Gastroesophageal sphincter (tissue), 3 donors: Measurements from ENCODE around the gene CAMK2N2.

Experiments
- CTCF ChIP-seq, 4 experiments: fragments of 200-600 bp in 2 of 4; fragments of 450-650 bp in 2 of 4; sonication (generic) in 1 of 4; IDR thresholded peaks; one replicate each; pipeline ENCODE4 v1.5.1; 2017 to 2019; ENCODE audit warnings: antibody characterized with exemption in 4 of 4, mild to moderate bottlenecking in 2 of 4, moderate library complexity in 2 of 4
- EP300 ChIP-seq: sonication (generic); formaldehyde crosslinking; IDR thresholded peaks from one replicate; pipeline ENCODE4 v1.6.1; 2017; ENCODE audit warnings: antibody characterized with exemption, mild to moderate bottlenecking
- POLR2A ChIP-seq, 2 donors: fragments of 450-650 bp; IDR thresholded peaks; one replicate each; pipeline ENCODE4 v1.6.1; 2017; ENCODE audit warnings: antibody characterized with exemption in 2 of 2, mild to moderate bottlenecking in 2 of 2, moderate library complexity in 1 of 2
- POLR2AphosphoS5 ChIP-seq: sonication (generic); formaldehyde crosslinking; IDR thresholded peaks from one replicate; pipeline ENCODE4 v1.6.1; 2017; ENCODE audit warnings: antibody characterized with exemption

GRCh38 chr3:184259396-184259877, 1.9 kb downstream of the CAMK2N2 start:
- TF ChIP-seq CTCF (IDR thresholded peaks at IDR 0.05) (no peak), POLR2AphosphoS5 (no peak), POLR2A (IDR thresholded peaks at IDR 0.05) (no peak), EP300 (no peak)
